HL-60/S4 (cell line): Measurements from ENCODE around the gene TMEM132D.
"Not testable (repeated sequence)": the region's sequence is repeated elsewhere in the genome, so short reads cannot be mapped to it uniquely, and the experiment has no call there.

ENCODE experiments used
- in situ Hi-C: fragments of 300-500 bp; cut with MboI; formaldehyde crosslinking; loops from 2 replicates; pipeline ENCODE4 v1.14.3; 2022; ENCODE audit warnings: low sequenced_read_pairs

TMEM132D gene

DNA sequence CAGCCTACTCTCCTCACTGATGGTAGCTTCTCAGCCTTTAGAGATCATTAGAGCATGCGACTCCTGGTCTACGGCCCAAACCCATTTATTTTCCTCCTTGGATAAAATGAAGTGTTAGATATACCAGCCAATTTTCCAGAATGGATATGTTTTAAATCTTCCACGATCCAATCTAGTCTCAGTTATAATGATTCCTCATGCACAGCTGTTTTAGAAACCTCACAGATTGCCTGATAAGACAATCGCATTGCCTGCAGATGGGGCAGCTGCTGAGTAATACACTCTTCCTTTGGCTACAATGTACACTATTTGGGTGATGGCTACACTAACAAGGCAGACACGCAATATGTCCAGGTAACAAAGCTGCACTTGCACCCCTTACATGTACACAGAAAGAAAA lies 823.4 kb downstream of the TMEM132D start:
- in situ Hi-C loops: no loop called here

DNA sequence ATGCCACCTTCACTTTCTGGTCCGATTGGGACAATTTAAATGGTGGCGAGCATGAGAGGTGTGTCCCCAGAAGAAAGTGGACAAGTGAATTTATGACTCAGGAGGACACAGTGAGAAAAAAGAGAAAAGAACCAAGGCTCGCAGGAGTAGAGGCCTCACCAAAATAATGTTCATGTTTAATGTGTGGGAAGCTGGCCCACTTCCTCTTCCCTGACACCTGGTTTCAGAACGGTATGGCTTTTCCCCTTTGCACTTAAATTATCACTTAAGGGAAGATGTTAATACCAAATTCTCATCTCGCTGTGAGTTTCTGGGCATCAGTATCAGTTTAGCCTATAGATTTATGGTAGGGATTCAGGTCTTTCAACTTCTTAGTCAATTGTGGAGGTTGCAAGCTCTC lies 824.1 kb downstream of the TMEM132D start:
- in situ Hi-C loops: no loop called here

DNA sequence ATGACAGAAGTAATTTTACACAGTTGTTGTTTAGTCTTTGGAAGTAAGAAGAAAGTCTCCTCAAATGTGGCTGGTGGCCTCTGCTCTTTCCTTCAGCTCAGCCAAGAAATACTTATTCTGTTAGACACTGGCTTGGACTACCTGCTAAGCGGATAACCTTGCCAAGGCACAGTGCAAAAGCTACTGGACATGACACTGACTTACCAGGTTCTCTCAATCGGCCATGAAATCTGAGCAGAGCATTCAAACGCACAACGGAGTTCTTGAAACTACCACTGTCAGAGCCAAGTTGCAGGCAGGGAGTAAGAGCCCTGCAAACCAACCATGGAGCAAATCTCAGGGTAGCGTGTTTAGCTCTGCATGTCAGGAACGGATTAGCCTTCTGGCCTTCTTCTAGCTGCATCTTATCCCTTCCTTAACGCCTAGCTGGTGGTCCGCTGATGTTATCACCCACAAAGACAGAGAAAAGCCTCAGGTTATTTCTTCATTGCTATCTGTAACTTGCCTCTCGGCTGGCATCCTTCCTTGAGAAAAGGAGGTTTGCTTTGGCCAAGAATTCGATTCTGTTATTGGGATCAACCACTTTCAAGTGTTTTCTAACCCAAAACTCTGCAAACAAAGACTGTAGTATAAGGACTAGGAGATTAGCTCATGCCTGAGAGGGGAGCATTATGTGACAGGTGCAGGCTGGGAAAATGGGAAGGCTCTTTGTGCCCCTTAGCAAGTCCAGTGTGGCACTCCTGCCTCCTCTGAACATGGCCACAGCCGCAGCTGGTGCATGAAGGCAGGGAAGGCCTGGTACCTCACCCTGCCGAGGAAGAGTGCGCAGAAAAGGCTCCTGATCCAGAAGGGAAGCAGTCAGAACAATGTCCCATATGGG lies 827.1 kb downstream of the TMEM132D start:
- in situ Hi-C loops: no loop called here

GRCh38 chr12:129075460-129076208 lies 828.2 kb downstream of the TMEM132D start:
- in situ Hi-C loops: no loop called here

DNA sequence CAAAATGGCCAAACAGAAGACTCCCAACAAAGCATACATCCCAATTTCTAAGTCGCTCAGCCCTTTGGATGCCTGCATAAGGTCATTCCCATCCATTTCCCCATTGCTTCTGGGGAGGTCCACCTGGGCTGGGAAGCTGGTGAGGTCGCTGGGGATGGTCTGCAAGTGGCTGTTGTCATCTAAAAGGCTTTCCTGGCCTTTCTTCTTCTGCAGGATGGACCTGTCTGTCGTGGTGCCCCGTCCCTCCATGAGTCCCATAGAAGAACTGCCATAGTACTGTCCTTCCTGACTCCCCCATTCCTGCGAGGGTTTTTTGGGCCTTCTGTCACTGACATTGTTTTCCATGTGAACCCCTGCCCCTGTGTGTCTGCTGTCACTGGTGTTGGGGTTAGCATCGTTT lies 829.4 kb downstream of the TMEM132D start:
- in situ Hi-C loops: no loop called here

DNA sequence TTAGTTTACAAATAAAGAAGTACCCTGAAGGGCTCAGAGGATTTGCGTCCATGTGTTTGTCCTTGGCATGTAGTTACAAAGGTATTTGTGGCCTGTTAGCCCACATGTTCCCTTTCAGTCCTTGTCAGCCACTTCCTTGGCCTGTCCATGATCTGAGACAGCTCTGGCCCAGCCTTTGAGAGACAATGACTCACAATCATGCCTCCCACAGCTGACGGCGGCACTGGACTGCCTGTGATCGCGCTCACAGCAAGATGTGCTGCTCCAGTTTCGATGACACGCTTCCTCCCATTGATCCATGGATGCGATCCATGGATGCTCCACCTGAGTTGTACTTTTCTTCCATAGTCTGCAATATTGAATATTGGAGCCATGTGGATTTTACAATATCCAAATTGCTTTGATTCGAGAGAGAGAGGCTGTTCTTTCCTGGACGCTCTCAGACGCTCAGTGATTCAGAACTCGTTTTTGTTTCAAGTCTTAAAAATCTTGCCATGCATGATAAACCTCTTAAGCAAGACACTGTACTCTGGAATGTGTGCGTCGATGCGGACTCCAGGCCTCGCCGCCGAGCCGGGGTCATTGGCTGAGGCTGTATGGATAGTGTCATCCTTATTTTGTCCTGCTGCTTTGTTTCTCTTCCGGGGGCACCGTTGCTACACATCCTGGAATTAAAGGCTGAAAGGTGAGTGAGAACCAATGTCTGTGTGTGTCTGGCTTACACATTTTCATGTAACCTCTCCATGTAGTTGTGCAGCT lies 830.5 kb downstream of the TMEM132D start:
- in situ Hi-C loops: no loop called here

DNA sequence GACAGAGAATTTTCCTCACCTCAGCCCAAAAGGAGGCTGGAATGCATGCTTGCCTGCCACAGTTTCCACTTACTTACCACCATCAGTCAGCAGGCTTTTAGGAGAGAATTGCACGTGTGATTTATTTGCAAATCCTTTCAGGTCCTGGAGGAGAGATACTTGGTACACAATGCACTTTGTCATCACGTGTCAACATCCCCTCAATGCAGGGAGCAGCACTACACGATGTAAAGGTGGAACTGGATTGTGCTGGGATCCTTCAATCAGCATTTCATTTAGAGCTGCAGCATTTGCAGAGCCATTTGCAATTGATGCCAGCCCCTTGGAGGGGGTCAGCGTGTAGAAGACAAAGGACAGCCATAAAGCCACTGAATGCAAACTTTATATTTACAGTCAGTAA lies 832.5 kb downstream of the TMEM132D start:
- in situ Hi-C loops: no loop called here

GRCh38 chr12:129069886-129070285 lies 833.9 kb downstream of the TMEM132D start:
- in situ Hi-C loops: no loop called here

DNA sequence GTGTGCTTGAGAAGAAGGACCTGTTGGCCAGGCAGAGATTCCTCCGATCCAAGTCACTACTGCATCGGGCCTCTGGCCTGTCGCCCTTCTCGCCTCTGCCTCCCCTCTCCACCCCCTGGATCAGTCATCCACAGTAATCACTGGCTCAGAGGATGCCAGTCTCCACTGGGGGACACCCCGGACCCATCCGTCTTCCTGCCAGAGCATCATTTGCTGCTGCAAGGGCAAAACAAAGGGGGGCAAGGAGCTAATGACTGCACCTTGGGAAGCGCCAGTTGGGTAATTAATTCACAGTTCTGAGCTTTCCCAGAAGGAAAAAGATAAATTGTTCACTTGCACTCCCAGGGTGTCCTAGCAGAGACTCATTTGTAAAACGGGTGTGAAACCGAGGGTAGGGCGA lies 835.1 kb downstream of the TMEM132D start:
- in situ Hi-C loops: no loop called here

- in situ Hi-C loops: no loop called here
Measured at GRCh38 chr12:129067491-129067890, 836.3 kb downstream of the TMEM132D start.

- in situ Hi-C loops: no loop called here
Measured at GRCh38 chr12:129064209-129064855, 839.5 kb downstream of the TMEM132D start.

DNA sequence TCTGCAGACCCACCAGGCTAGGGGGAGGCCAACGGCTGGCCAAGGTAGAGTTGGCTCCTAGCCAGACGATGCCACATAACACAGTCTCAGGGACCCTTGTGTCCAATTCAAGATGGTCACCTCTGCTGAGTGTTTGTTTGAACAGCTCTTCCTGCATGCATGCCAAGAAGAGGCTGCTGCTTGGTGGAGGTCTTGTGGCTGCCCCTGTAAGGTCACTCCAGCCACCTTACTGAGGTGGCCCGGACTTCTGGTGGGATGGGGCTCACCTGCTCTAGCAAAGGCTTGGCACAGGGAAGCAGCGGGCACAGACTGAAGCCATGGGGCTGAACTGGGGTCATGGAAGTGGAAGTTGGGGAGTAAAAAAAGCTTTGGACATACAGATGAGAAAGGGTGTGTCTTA lies 840.2 kb downstream of the TMEM132D start:
- in situ Hi-C loops: no loop called here

- in situ Hi-C loops: no loop called here
Measured at GRCh38 chr12:129053232-129053631, 850.6 kb downstream of the TMEM132D start.

- in situ Hi-C loops: no loop called here
Measured at GRCh38 chr12:129052373-129052772, 851.5 kb downstream of the TMEM132D start.

DNA sequence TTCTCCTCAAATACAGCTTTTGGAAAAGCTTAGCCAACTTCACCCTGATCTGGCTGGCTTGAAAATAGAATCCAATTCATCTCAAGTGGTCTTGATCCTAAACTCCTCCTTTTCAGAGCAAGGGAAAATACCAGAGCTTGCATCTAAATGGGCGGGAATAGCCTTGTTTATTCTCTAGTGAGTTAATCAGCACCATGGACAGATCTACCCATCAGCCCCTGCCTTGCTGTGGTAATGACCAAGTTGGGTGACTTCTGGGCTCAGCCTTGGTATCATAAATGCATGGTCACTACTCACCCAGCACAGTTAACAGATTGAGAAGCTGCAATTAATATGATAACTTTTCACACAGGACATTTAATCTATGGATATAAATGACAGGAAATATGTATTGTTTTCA lies 853.9 kb downstream of the TMEM132D start:
- in situ Hi-C loops: no loop called here

DNA sequence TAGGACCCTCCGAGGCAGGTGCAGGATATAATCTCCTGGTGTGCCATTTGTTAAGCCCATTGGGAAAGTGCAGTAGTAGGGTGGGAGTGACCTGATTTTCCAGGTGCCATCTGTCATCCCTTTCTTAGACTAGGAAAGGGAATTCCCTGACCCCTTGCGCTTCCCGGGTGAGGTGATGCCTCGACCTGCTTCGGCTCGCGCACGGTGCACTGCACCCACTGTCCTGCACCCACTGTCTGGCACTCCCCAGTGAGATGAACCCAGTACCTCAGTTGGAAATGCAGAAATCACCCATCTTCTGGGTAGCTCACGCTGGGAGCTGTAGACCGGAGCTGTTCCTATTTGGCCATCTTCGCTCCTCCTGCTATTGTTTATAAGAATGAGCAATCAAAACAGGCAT lies 860.5 kb downstream of the TMEM132D start:
- in situ Hi-C loops: not testable (repeated sequence)

DNA sequence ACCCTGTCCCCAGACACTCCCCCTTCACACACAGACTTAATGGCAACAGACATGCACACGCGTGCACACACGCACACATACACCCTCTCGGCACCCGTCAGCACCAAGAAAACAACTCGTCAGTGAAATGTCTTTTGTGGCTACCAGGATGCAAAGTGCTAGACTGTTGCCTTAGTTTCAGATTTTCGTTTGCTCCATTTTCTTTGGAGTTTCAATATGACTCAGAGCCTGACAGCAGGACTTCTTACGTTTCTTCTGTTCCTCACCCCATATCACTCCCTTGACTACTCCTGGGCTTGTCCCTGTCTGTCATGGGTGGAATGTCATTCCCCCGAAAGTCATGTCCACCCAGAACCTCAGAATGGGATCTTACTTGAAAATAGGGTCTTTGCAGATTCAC lies 867.7 kb downstream of the TMEM132D start:
- in situ Hi-C loops: no loop called here

DNA sequence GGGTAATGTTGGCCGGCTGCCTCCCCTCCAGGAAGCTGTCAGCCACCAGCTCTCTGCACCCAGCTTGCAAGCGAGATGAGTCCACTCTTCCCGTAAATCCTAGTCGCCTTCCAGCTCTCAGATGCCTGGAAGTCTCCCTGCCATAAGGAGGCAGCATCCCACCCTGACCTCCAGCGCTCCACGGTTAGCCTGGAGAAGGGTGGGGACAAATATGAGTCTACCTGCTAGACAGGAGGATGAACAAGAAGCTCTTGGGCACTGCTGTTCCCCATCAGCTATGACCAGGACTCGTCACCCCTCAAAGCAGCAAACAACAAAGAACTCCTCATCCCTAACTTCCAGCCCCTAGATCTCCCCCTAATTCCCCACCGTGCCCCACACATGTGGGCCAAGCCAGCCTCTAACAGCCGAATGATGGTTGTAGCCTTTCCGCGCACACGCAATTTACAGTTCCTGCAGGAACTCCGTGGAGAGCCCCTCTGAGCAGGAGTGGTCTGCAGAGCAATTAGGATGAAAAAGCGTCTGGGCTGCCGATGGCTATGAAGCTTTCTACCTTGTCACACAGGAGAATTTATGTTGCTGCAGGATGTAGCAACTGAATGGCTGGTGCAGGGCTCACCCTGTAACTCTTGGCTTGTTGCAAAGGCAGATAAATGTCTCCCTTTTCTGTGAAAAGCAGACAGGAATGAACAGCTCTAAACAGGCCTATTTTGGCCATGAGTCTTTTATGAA lies 869.1 kb downstream of the TMEM132D start:
- in situ Hi-C loops: no loop called here

DNA sequence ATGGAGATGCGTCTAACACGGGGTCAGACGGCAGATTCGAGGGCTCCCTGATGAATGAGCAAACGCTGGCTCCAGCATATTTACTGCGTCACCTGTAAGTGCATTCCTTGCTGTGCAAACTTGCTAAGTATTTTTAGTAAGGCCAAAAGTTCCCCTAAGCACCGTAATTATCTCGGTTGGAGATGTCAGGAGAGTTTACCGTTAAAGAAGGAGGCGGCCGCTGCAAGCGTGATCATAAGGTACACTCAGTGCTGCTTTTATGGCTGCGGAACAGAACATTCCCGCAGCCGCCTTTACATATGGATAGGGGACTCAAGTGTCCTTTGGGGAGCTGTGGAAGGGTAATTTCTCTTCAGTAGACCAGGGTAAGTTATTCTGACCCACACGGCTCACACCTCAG lies 875.0 kb downstream of the TMEM132D start:
- in situ Hi-C loops: no loop called here

DNA sequence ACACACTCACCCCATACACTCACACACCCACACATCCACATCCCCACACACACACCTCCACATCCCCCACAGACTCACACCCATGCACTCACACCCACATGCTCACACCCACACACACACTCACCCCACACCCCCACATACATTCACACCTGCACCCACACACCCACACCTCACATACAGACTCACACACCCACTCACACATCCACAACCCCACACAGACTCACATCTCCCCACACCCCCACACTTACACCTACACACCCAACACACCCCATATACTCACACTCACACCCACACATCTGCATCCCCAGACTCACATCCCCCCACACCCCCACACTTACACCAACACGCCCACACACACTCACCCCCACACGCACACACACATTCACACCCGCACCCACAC lies 878.8 kb downstream of the TMEM132D start:
- in situ Hi-C loops: no loop called here
